ENCODE results near the gene CHST9. TPM values are rescaled to one million over a fixed set of nuclear protein-coding genes. Genes with fewer than 3 reads are reported as not detected.

Gene CHST9
- total RNA-seq, 2 donors from 2014 or later, result 0.07 TPM; not detected in 1

DNA sequence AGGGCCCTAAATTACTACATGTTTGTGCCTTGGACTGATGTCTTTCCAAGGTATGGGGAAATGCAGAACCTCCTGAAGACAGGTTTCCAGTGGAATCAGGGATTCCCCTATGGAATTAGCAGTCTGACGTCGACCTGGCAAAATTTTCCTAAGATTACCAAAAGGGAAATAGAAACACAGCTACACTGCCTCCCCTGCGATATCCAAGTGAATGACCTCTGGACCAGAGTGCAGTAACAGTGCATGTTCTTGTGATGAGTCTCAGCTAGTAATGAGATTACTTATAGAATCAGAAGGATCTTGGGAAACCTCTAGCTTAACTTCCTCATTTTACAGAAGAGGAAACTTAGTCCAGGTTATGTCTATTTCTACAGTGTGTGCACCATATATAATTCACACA is 21.3 kb upstream of the CHST9 start:
- no peak for TF ChIP-seq CTCF (IDR thresholded peaks at IDR 0.05)
- Histone ChIP-seq H3K27me3 (replicated peaks; ENCODE audit: insufficient read depth) (no peaks in the 10 kb centered on the region), H3K36me3 (no peaks in the 10 kb centered on the region), H3K4me1 (ENCODE audit: control insufficient read depth in 1 of 2, low read depth in 2 of 2) (no peaks in the 10 kb centered on the region), H3K27ac (no peak overlapping the region), H3K4me3 (no peak overlapping the region), H3K9me3 (no peaks in the 10 kb centered on the region)
- no peak for DNase-seq (ENCODE audit: low spot score)
- ATAC-seq (ENCODE audit: insufficient number of reproducible peaks, low FRiP score, low read depth), result no peak

GRCh38 chr18:27202741-27203140 is 17.6 kb upstream of the CHST9 start:
- Histone ChIP-seq H3K36me3 (no peaks in the 10 kb centered on the region), H3K27ac (no peak overlapping the region), H3K4me1 (ENCODE audit: control insufficient read depth in 1 of 2, low read depth in 2 of 2) (no peaks in the 10 kb centered on the region), H3K27me3 (replicated peaks; ENCODE audit: insufficient read depth) (no peaks in the 10 kb centered on the region), H3K9me3 (no peaks in the 10 kb centered on the region), H3K4me3 (no peak overlapping the region)
- ATAC-seq (ENCODE audit: insufficient number of reproducible peaks, low FRiP score, low read depth) (no peak), DNase-seq (ENCODE audit: low spot score) (no peak)
- no peak for TF ChIP-seq CTCF (IDR thresholded peaks at IDR 0.05)

DNA sequence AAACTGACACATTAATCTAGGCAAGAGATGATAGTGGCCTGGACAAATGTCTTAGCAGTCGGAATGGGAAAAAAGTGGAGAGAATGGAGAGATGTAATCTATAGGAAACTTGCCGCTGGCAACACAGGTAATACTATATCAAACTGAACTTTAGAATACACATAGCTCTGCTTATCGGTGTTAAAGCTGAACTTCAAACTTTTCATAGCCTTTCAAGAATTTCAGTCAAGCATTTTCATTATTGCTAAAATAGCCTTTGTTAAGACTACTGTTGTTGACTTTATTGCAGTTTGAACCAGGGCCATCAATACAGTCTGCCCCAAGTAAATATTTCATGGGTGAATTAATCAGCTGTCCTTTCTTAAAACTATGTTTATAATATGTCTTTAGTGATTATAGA is 12.9 kb upstream of the CHST9 start:
- no peak for DNase-seq (ENCODE audit: low spot score)

DNA sequence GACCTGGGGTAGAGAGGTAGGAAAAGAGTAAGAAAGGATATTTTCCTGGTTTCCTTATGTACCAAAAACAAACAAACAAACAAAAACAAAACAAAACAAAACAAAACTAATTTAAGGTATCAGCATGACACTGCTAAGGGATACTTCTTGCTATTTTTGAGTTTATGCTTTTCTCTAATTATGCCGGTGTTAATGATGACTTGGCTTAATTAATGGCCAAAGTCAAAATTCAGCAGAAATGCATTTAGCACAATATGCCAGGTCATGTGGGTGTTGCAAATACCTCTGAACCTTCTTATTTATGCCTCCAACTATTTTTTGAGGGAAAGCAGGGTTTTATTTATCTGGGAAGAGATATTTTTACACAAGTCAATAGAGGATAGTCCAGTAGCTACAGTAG is 3.2 kb upstream of the CHST9 start:
- no peak for DNase-seq (ENCODE audit: low spot score)

More for the DNA sequence above, 12.9 kb upstream of the CHST9 start:
- TF ChIP-seq CTCF (IDR thresholded peaks at IDR 0.05), result no peak
- no peaks in the 10 kb centered on the region for H3K4me1 ChIP-seq (ENCODE audit: control insufficient read depth in 1 of 2, low read depth in 2 of 2)
- no peak overlapping the region for H3K27ac ChIP-seq
- ATAC-seq (ENCODE audit: insufficient number of reproducible peaks, low FRiP score, low read depth), result no peak
- H3K9me3 ChIP-seq, result no peaks in the 10 kb centered on the region
- no peaks in the 10 kb centered on the region for H3K27me3 ChIP-seq (replicated peaks; ENCODE audit: insufficient read depth)
- no peaks in the 10 kb centered on the region for H3K36me3 ChIP-seq
- H3K4me3 ChIP-seq, result no peak overlapping the region

DNA sequence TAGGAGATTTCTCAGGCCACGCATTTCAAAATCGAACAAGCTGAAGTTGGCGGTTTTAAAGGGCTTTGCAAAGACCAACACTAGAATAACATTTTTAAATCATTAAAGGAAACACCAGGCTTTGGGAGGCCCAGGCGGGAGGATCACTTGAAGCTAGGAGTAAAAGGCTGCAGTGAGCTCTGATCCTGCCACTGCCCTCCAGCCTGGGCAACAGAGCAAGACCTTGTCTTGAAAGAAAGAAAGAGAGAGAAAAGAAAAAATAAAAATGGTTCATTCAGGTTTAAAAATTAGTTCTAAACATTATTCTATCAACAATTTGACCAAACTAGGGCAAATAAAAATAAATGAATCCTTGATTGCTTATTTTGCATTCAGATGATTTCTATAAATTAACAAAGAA is 789 bp upstream of the CHST9 start:
- no peaks in the 10 kb centered on the region for H3K36me3 ChIP-seq
- H3K4me1 ChIP-seq (ENCODE audit: control insufficient read depth in 1 of 2, low read depth in 2 of 2), result no peaks in the 10 kb centered on the region
- H3K27me3 ChIP-seq (replicated peaks; ENCODE audit: insufficient read depth), result no peaks in the 10 kb centered on the region
- H3K4me3 ChIP-seq, result no peak overlapping the region
- TF ChIP-seq CTCF (IDR thresholded peaks at IDR 0.05), result no peak
- ATAC-seq (ENCODE audit: insufficient number of reproducible peaks, low FRiP score, low read depth), result no peak
- H3K27ac ChIP-seq, result no peak overlapping the region
- H3K9me3 ChIP-seq, result no peaks in the 10 kb centered on the region
- no peak for DNase-seq (ENCODE audit: low spot score)

More for the DNA sequence above, 3.2 kb upstream of the CHST9 start:
- no peaks in the 10 kb centered on the region for H3K36me3 ChIP-seq
- H3K4me3 ChIP-seq, result no peak overlapping the region
- no peak for ATAC-seq (ENCODE audit: insufficient number of reproducible peaks, low FRiP score, low read depth)
- no peaks in the 10 kb centered on the region for H3K4me1 ChIP-seq (ENCODE audit: control insufficient read depth in 1 of 2, low read depth in 2 of 2)
- TF ChIP-seq CTCF (IDR thresholded peaks at IDR 0.05), result no peak
- H3K27ac ChIP-seq, result no peak overlapping the region
- H3K9me3 ChIP-seq, result no peaks in the 10 kb centered on the region
- H3K27me3 ChIP-seq (replicated peaks; ENCODE audit: insufficient read depth), result no peaks in the 10 kb centered on the region
